Right lobe of liver (tissue), 4 donors: Measurements from ENCODE around the gene GRIA4.

Source experiments
- POLR2A ChIP-seq: fragments of 450-650 bp; IDR thresholded peaks from one replicate; pipeline ENCODE4 v1.6.1; 2017; ENCODE audit warnings: antibody characterized with exemption, mild to moderate bottlenecking
- TF ChIP-seq, protein P1 (sequence below), 4 donors: fragments of 200-600 bp in 3 of 4; fragments of 450-650 bp in 1 of 4; IDR thresholded peaks; one replicate each; pipeline versions ENCODE4 v1.5.1 to v1.8.0; 2016 to 2022; ENCODE audit warnings: antibody characterized with exemption in 4 of 4, mild to moderate bottlenecking in 2 of 4
- donor health status: DM: no; HTN: no; CAD: no.
- donor health status: DM: no; HTN: no; CAD: no.
- donor health status: DM: no; HTN: yes; CAD: no.

DNA sequence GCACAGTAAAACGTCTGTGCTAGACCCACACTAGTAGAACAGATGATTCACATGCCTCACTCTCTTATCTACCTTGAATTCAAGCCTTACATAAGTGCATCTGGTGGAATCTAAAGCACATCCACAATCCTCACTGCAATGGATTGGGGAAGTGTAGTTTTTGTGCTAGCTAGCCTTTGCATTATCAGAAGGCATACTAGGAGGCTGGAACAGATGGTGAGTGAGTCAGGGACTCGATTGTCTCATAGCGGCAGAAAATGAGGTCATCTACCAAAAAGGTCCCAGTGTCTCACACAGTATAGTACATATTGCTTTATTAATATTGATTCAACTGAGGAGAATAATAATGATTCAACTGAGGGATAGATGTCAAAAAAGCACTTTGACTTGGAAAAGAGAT, 402.9 kb downstream of the GRIA4 start:
- TF ChIP-seq, protein P1, sequence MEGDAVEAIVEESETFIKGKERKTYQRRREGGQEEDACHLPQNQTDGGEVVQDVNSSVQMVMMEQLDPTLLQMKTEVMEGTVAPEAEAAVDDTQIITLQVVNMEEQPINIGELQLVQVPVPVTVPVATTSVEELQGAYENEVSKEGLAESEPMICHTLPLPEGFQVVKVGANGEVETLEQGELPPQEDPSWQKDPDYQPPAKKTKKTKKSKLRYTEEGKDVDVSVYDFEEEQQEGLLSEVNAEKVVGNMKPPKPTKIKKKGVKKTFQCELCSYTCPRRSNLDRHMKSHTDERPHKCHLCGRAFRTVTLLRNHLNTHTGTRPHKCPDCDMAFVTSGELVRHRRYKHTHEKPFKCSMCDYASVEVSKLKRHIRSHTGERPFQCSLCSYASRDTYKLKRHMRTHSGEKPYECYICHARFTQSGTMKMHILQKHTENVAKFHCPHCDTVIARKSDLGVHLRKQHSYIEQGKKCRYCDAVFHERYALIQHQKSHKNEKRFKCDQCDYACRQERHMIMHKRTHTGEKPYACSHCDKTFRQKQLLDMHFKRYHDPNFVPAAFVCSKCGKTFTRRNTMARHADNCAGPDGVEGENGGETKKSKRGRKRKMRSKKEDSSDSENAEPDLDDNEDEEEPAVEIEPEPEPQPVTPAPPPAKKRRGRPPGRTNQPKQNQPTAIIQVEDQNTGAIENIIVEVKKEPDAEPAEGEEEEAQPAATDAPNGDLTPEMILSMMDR (IDR thresholded peaks at IDR 0.05), result no peak
- TF ChIP-seq POLR2A, result no peak
